Measurements from ENCODE around the gene PRR35.

- no peak for TF ChIP-seq ZNF274 (IDR thresholded peaks at IDR 0.05; ENCODE audit: low read depth, low read length)
- no peak for TF ChIP-seq SUZ12 (IDR thresholded peaks at IDR 0.05; ENCODE audit: extremely low read depth, insufficient read depth, insufficient read length)
- no peak for TF ChIP-seq YY1 (IDR thresholded peaks at IDR 0.05; ENCODE audit: insufficient read depth, insufficient read length)
These were observed 20.8 kb downstream of the PRR35 start for GRCh38 chr16:580946-581498.
